ENCODE results near the gene ASTL.
"Not testable (repeated sequence)": the region's sequence is repeated elsewhere in the genome, so short reads cannot be mapped to it uniquely, and the experiment has no call there.

The ASTL gene

GRCh38 chr2:96161898-96162297 is 23.6 kb upstream of the ASTL start:
- no peaks in the 10 kb centered on the region for H3K36me3 ChIP-seq (ENCODE audit: control insufficient read depth in 4 of 4, insufficient read depth in 4 of 4, low read length in 3 of 4)
- no peak overlapping the region for H3K4me3 ChIP-seq (ENCODE audit: control insufficient read depth in 1 of 7, extremely low read depth in 1 of 7, insufficient read depth in 4 of 7, low read depth in 2 of 7, low read length in 6 of 7)
- no peak overlapping the region for H3K27ac ChIP-seq (ENCODE audit: insufficient read depth in 1 of 2, low read depth in 1 of 2, low read length in 2 of 2, poor library complexity in 1 of 2, severe bottlenecking in 2 of 2)
- no CpG with 5 or more reads among the region's 5 CpGs for WGBS (ENCODE audit: insufficient coverage)
- ChIA-PET POLR2A (interaction anchor here (1.6 kb wide), 1 partner anchor 16 kb away, joined by 8 read pairs; the partner anchor contains the start of gene DUSP2), CTCF (interaction anchor here (0.7 to 8.7 kb wide), 2 partner anchors 13 to 808 kb away, joined by 3 to 63 read pairs; no protein-coding TSS in a partner anchor)
- H3K4me1 ChIP-seq (ENCODE audit: control extremely low read depth in 1 of 4, control insufficient read depth in 4 of 4, insufficient read depth in 4 of 4, low read length in 3 of 4), result peaks cover 0 to 59% (median 36%) of the 10 kb centered on the region in 4 experiments
- DNase-seq, result no peak
- H3K9me3 ChIP-seq (ENCODE audit: control extremely low read depth in 1 of 5, control insufficient read depth in 4 of 5, insufficient read depth in 2 of 5, low read depth in 1 of 5, low read length in 4 of 5), result peaks cover 0 to 3% (median 0%) of the 10 kb centered on the region in 5 experiments
- no peaks in the 10 kb centered on the region for H3K27me3 ChIP-seq (replicated peaks in 2 of 5; ENCODE audit: control insufficient read depth in 4 of 5, insufficient read depth in 5 of 5, low read length in 4 of 5)

- DNase-seq; H3K27ac ChIP-seq (ENCODE audit: insufficient read depth in 1 of 2, low read depth in 1 of 2, low read length in 2 of 2, poor library complexity in 1 of 2, severe bottlenecking in 2 of 2); H3K36me3 ChIP-seq (ENCODE audit: control insufficient read depth in 4 of 4, insufficient read depth in 4 of 4, low read length in 3 of 4); H3K4me3 ChIP-seq (ENCODE audit: control insufficient read depth in 1 of 7, extremely low read depth in 1 of 7, insufficient read depth in 4 of 7, low read depth in 2 of 7, low read length in 6 of 7); H3K27me3 ChIP-seq (replicated peaks in 2 of 5; ENCODE audit: control insufficient read depth in 4 of 5, insufficient read depth in 5 of 5, low read length in 4 of 5); H3K9me3 ChIP-seq (ENCODE audit: control extremely low read depth in 1 of 5, control insufficient read depth in 4 of 5, insufficient read depth in 2 of 5, low read depth in 1 of 5, low read length in 4 of 5): not testable (repeated sequence)
- ChIA-PET CTCF (interaction anchor here (1.4 to 8.7 kb wide), 3 partner anchors 12 to 22 kb away, joined by 4 to 63 read pairs (median 26); partner anchors contain the start of gene ASTL), POLR2A (interaction anchor here (0.9 kb wide), 1 partner anchor 12 kb away, joined by 4 read pairs; no protein-coding TSS in a partner anchor)
- peaks cover 0 to 61% (median 37%) of the 10 kb centered on the region in 4 experiments for H3K4me1 ChIP-seq (ENCODE audit: control extremely low read depth in 1 of 4, control insufficient read depth in 4 of 4, insufficient read depth in 4 of 4, low read length in 3 of 4)
- WGBS (ENCODE audit: insufficient coverage), result 100% methylated on average over 2 of the region's 5 CpGs
These were observed 22.1 kb upstream of the ASTL start for GRCh38 chr2:96160366-96160765.

GRCh38 chr2:96159084-96159830 is 21.0 kb upstream of the ASTL start:
- Histone ChIP-seq H3K27ac (ENCODE audit: insufficient read depth in 1 of 2, low read depth in 1 of 2, low read length in 2 of 2, poor library complexity in 1 of 2, severe bottlenecking in 2 of 2) (no peak overlapping the region), H3K27me3 (replicated peaks in 2 of 5; ENCODE audit: control insufficient read depth in 4 of 5, insufficient read depth in 5 of 5, low read length in 4 of 5) (no peaks in the 10 kb centered on the region), H3K4me3 (ENCODE audit: control insufficient read depth in 1 of 7, extremely low read depth in 1 of 7, insufficient read depth in 4 of 7, low read depth in 2 of 7, low read length in 6 of 7) (no peak overlapping the region), H3K36me3 (ENCODE audit: control insufficient read depth in 4 of 4, insufficient read depth in 4 of 4, low read length in 3 of 4) (no peaks in the 10 kb centered on the region), H3K4me1 (ENCODE audit: control extremely low read depth in 1 of 4, control insufficient read depth in 4 of 4, insufficient read depth in 4 of 4, low read length in 3 of 4) (peaks cover 0 to 52% (median 33%) of the 10 kb centered on the region in 4 experiments), H3K9me3 (ENCODE audit: control extremely low read depth in 1 of 5, control insufficient read depth in 4 of 5, insufficient read depth in 2 of 5, low read depth in 1 of 5, low read length in 4 of 5) (peaks cover 0 to 3% (median 0%) of the 10 kb centered on the region in 5 experiments)
- ChIA-PET POLR2A (interaction anchor here (0.9 kb wide), 1 partner anchor 11 kb away, joined by 4 read pairs; no protein-coding TSS in a partner anchor), CTCF (interaction anchor here (0.8 to 8.7 kb wide), 5 partner anchors 11 to 23 kb away, joined by 3 to 63 read pairs (median 4); partner anchors contain the start of gene ASTL)
- DNase-seq, result no peak
- 86% methylated on average over 16 of the region's 17 CpGs for WGBS (ENCODE audit: insufficient coverage)

DNA sequence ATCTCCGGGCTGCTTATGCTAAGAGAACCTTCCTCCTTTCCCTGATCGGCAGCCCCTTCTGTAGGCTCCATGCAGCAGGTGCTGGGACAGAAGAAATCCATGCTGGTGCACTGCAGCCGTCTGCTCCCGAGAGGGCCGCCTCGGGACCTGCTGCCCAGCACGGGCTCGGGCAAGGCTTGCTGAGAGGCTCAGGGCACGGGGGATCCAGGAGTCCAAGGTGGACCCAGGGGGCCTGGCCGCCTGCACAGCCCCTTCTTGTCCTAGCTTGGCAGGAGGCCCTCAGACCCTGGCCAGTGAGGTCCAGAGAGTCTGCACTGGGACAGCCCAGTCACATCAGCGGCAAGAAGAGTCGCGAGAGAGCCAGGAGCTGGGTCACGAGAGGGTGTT is 20.2 kb upstream of the ASTL start:
- ChIA-PET POLR2A (interaction anchor here (0.6 to 1.1 kb wide), 2 partner anchors 10 to 12 kb away, joined by 3 to 5 read pairs; no protein-coding TSS in a partner anchor), CTCF (interaction anchor here (1.2 to 8.7 kb wide), 6 partner anchors 11 to 20 kb away, joined by 4 to 63 read pairs (median 5); partner anchors contain the start of gene ASTL)
- H3K4me3 ChIP-seq (ENCODE audit: control insufficient read depth in 1 of 7, extremely low read depth in 1 of 7, insufficient read depth in 4 of 7, low read depth in 2 of 7, low read length in 6 of 7), result peak overlapping the region in 2 of 7 experiments; percentile 11 to 55
- H3K27ac ChIP-seq (ENCODE audit: insufficient read depth in 1 of 2, low read depth in 1 of 2, low read length in 2 of 2, poor library complexity in 1 of 2, severe bottlenecking in 2 of 2), result peak overlapping the region in 1 of 2 experiments; percentile 71
- H3K36me3 ChIP-seq (ENCODE audit: control insufficient read depth in 4 of 4, insufficient read depth in 4 of 4, low read length in 3 of 4), result no peaks in the 10 kb centered on the region
- peaks cover 0 to 3% (median 0%) of the 10 kb centered on the region in 5 experiments for H3K9me3 ChIP-seq (ENCODE audit: control extremely low read depth in 1 of 5, control insufficient read depth in 4 of 5, insufficient read depth in 2 of 5, low read depth in 1 of 5, low read length in 4 of 5)
- H3K27me3 ChIP-seq (replicated peaks in 2 of 5; ENCODE audit: control insufficient read depth in 4 of 5, insufficient read depth in 5 of 5, low read length in 4 of 5), result no peaks in the 10 kb centered on the region
- WGBS (ENCODE audit: insufficient coverage), result 91% methylated on average over 10 of the region's 14 CpGs
- H3K4me1 ChIP-seq (ENCODE audit: control extremely low read depth in 1 of 4, control insufficient read depth in 4 of 4, insufficient read depth in 4 of 4, low read length in 3 of 4), result peaks cover 0 to 45% (median 26%) of the 10 kb centered on the region in 4 experiments
- no peak for DNase-seq

- H3K4me1 ChIP-seq (ENCODE audit: control extremely low read depth in 1 of 4, control insufficient read depth in 4 of 4, insufficient read depth in 4 of 4, low read length in 3 of 4), result peaks cover 0 to 39% (median 24%) of the 10 kb centered on the region in 4 experiments
- no peaks in the 10 kb centered on the region for H3K27me3 ChIP-seq (replicated peaks in 2 of 5; ENCODE audit: control insufficient read depth in 4 of 5, insufficient read depth in 5 of 5, low read length in 4 of 5)
- peak overlapping the region in 4 of 7 experiments; percentile 8 to 55 (median 25) for H3K4me3 ChIP-seq (ENCODE audit: control insufficient read depth in 1 of 7, extremely low read depth in 1 of 7, insufficient read depth in 4 of 7, low read depth in 2 of 7, low read length in 6 of 7)
- H3K9me3 ChIP-seq (ENCODE audit: control extremely low read depth in 1 of 5, control insufficient read depth in 4 of 5, insufficient read depth in 2 of 5, low read depth in 1 of 5, low read length in 4 of 5), result peaks cover 0 to 3% (median 0%) of the 10 kb centered on the region in 5 experiments
- no peaks in the 10 kb centered on the region for H3K36me3 ChIP-seq (ENCODE audit: control insufficient read depth in 4 of 4, insufficient read depth in 4 of 4, low read length in 3 of 4)
- POLR2A ChIA-PET, result interaction anchor here (0.6 to 1.1 kb wide), 3 partner anchors 10 to 11 kb away, joined by 3 to 5 read pairs (median 3); no protein-coding TSS in a partner anchor
- CTCF ChIA-PET, result interaction anchor here (1.2 to 8.7 kb wide), 6 partner anchors 10 to 20 kb away, joined by 4 to 63 read pairs (median 5); partner anchors contain the start of gene ASTL
- peak; percentile 81 to 89 (median 86) for DNase-seq
- WGBS (ENCODE audit: insufficient coverage), result 21% methylated on average over 12 of the region's 19 CpGs
- peak overlapping the region; percentile 40 to 71 for H3K27ac ChIP-seq (ENCODE audit: insufficient read depth in 1 of 2, low read depth in 1 of 2, low read length in 2 of 2, poor library complexity in 1 of 2, severe bottlenecking in 2 of 2)
These were observed 19.6 kb upstream of the ASTL start for GRCh38 chr2:96157649-96158553.

- peak overlapping the region in 2 of 7 experiments; percentile 31 to 55 for H3K4me3 ChIP-seq (ENCODE audit: control insufficient read depth in 1 of 7, extremely low read depth in 1 of 7, insufficient read depth in 4 of 7, low read depth in 2 of 7, low read length in 6 of 7)
- 90% methylated on average over 2 of the region's 5 CpGs for WGBS (ENCODE audit: insufficient coverage)
- H3K36me3 ChIP-seq (ENCODE audit: control insufficient read depth in 4 of 4, insufficient read depth in 4 of 4, low read length in 3 of 4), result no peaks in the 10 kb centered on the region
- no peaks in the 10 kb centered on the region for H3K27me3 ChIP-seq (replicated peaks in 2 of 5; ENCODE audit: control insufficient read depth in 4 of 5, insufficient read depth in 5 of 5, low read length in 4 of 5)
- DNase-seq, result no peak
- H3K4me1 ChIP-seq (ENCODE audit: control extremely low read depth in 1 of 4, control insufficient read depth in 4 of 4, insufficient read depth in 4 of 4, low read length in 3 of 4), result peaks cover 0 to 41% (median 24%) of the 10 kb centered on the region in 4 experiments
- peak overlapping the region; percentile 40 to 71 for H3K27ac ChIP-seq (ENCODE audit: insufficient read depth in 1 of 2, low read depth in 1 of 2, low read length in 2 of 2, poor library complexity in 1 of 2, severe bottlenecking in 2 of 2)
- CTCF ChIA-PET, result interaction anchor here (1.7 to 8.7 kb wide), 4 partner anchors 9 to 19 kb away, joined by 5 to 63 read pairs (median 16); partner anchors contain the start of gene ASTL
- peaks cover 0 to 3% (median 0%) of the 10 kb centered on the region in 5 experiments for H3K9me3 ChIP-seq (ENCODE audit: control extremely low read depth in 1 of 5, control insufficient read depth in 4 of 5, insufficient read depth in 2 of 5, low read depth in 1 of 5, low read length in 4 of 5)
- POLR2A ChIA-PET, result interaction anchor here (1.0 kb wide), 1 partner anchor 11 kb away, joined by 3 read pairs; no protein-coding TSS in a partner anchor
These were observed 18.8 kb upstream of the ASTL start for GRCh38 chr2:96156926-96157648.
